HepG2 (cell line): ENCODE measurements around the gene EMP2. TPM values are rescaled to one million over a fixed set of nuclear protein-coding genes. Genes with fewer than 3 reads are reported as not detected.

Experiments
- BATF2 ChIP-seq: sonication (generic); formaldehyde crosslinking; IDR thresholded peaks from 2 replicates; pipeline ENCODE4 v1.8.0; 2022; ENCODE audit warnings: mild to moderate bottlenecking, missing genetic modification reagents, moderate library complexity
- CCAR2 ChIP-seq: fragments of 200-400 bp; formaldehyde crosslinking; optimal IDR thresholded peaks from 2 replicates; pipeline ENCODE3; 2018; ENCODE audit warnings: low read depth, mild to moderate bottlenecking, low read length, moderate library complexity
- CEBPZ ChIP-seq: IDR thresholded peaks from 2 replicates; pipeline ENCODE4 v1.6.1; 2012; ENCODE audit warnings: low read length, improper control_type of control experiment
- HIVEP1 ChIP-seq: sonication (generic); formaldehyde crosslinking; IDR thresholded peaks from 2 replicates; pipeline ENCODE4 v1.4.0; 2020; ENCODE audit warnings: mild to moderate bottlenecking, missing genetic modification reagents
- NFIC ChIP-seq: IDR thresholded peaks from 2 replicates; pipeline ENCODE4 v1.6.1; 2012; ENCODE audit warnings: mild to moderate bottlenecking, low read length, inconsistent platforms
- NR3C1 ChIP-seq: sonication (generic); formaldehyde crosslinking; IDR thresholded peaks from 2 replicates; pipeline ENCODE4 v1.4.0; 2020; ENCODE audit warnings: missing genetic modification reagents
- PATZ1 ChIP-seq: sonication (generic); formaldehyde crosslinking; IDR thresholded peaks from 2 replicates; pipeline ENCODE4 v1.4.0; 2020; ENCODE audit warnings: missing genetic modification reagents
- POLR2A ChIP-seq, 2 experiments: IDR thresholded peaks; 2 replicates each; pipeline ENCODE4 v1.6.1; 2011; ENCODE audit warnings: low read depth in 2 of 2, low read length in 2 of 2, mild to moderate bottlenecking in 1 of 2, moderate library complexity in 1 of 2; ENCODE audit not compliant: insufficient read depth in 1 of 2
- SKI ChIP-seq: fragments of 450-650 bp; IDR thresholded peaks from one replicate; pipeline ENCODE4 v1.6.1; 2018; ENCODE audit warnings: mild to moderate bottlenecking; ENCODE audit not compliant: partially characterized antibody
- STAT6 ChIP-seq: sonication (generic); formaldehyde crosslinking; IDR thresholded peaks from 2 replicates; pipeline ENCODE4 v1.4.0; 2020; ENCODE audit warnings: missing genetic modification reagents, mild to moderate bottlenecking, borderline replicate concordance
- ZFP36L2 ChIP-seq: sonication (generic); formaldehyde crosslinking; IDR thresholded peaks from 2 replicates; pipeline ENCODE4 v1.4.0; 2020; ENCODE audit warnings: missing genetic modification reagents
- ZFP91 ChIP-seq: sonication (generic); formaldehyde crosslinking; IDR thresholded peaks from 2 replicates; pipeline ENCODE4 v1.9.0; 2022; ENCODE audit warnings: missing genetic modification reagents, mild to moderate bottlenecking, borderline replicate concordance
- ZNF263 ChIP-seq: sonication (generic); formaldehyde crosslinking; IDR thresholded peaks from 2 replicates; pipeline ENCODE4 v1.4.0; 2020; ENCODE audit warnings: missing genetic modification reagents
- ZNF530 ChIP-seq: sonication (generic); formaldehyde crosslinking; IDR thresholded peaks from 2 replicates; pipeline ENCODE4 v1.5.0; 2020; ENCODE audit warnings: low read depth, mild to moderate bottlenecking, missing genetic modification reagents
- ZNF704 ChIP-seq: sonication (generic); formaldehyde crosslinking; IDR thresholded peaks from 2 replicates; pipeline ENCODE4 v1.8.1; 2023; ENCODE audit warnings: mild to moderate bottlenecking, inconsistent platforms, moderate library complexity, missing genetic modification reagents, borderline replicate concordance
- ZNF768 ChIP-seq: sonication (generic); formaldehyde crosslinking; IDR thresholded peaks from 2 replicates; pipeline ENCODE4 v1.4.0; 2020; ENCODE audit warnings: missing genetic modification reagents
- ZNF780A ChIP-seq: sonication (generic); formaldehyde crosslinking; IDR thresholded peaks from 2 replicates; pipeline ENCODE4 v1.8.0; 2022; ENCODE audit warnings: mild to moderate bottlenecking, missing genetic modification reagents, moderate library complexity
- ZNF782 ChIP-seq: sonication (generic); formaldehyde crosslinking; IDR thresholded peaks from 2 replicates; pipeline ENCODE4 v1.4.0; 2020; ENCODE audit warnings: missing genetic modification reagents, mild to moderate bottlenecking, borderline replicate concordance
- polyA plus RNA-seq, 8 experiments: library from polyadenylated mRNA; depleted of rRNA in 3 of 8; stranded (reverse) in 7 of 8; unstranded in 1 of 8; fragments of >200 nt; fragmentation: Illumina TruSeq in 4 of 8; extraction: Trizol in 4 of 8; gene quantifications; 2 replicates each; pipeline versions ENCODE4 v1.2.1 to v1.2.3, GENCODE V29; 2011 to 2016; ENCODE audit warnings: low read depth in 4 of 8, missing spikeins in 1 of 8, mixed read lengths in 1 of 8; ENCODE audit not compliant: insufficient read depth in 1 of 8
- total RNA-seq, 5 experiments: library from RNA; depleted of rRNA; stranded (reverse); fragments of >200 nt; fragmentation: Illumina TruSeq; extraction: Trizol; gene quantifications; 2 replicates each; pipeline ENCODE4 v1.2.3, GENCODE V29; 2016; ENCODE audit warnings: low read depth in 1 of 5

EMP2 gene
- total and polyA plus RNA-seq, 2 of the 13 experiments (the other 11 are each of a cell fraction or from before 2014, with no cell fraction given), result 24.6 to 91.2 TPM

- TF ChIP-seq ZNF780A (CRISPR knock-in tag) (no peak), ZFP91 (CRISPR knock-in tag) (0 out of 2 replicates have a peak, but pooled peaks have one; percentile 4), NFIC (no peak), ZNF704 (CRISPR knock-in tag) (no peak), ZNF530 (CRISPR knock-in tag) (no peak), PATZ1 (no peak), BATF2 (CRISPR knock-in tag) (no peak), SKI (no peak), NR3C1 (CRISPR knock-in tag) (no peak), ZFP36L2 (no peak), CCAR2 (no peak), ZNF768 (CRISPR knock-in tag) (peak; percentile 32; the same call in 1 of the 2 replicates), STAT6 (no peak), POLR2A (IDR thresholded peaks at IDR 0.05; ENCODE audit: insufficient read depth in 1 of 2, low read depth in 2 of 2, low read length in 2 of 2) (no peak), HIVEP1 (CRISPR knock-in tag) (peak; percentile 44; the same call in 1 of the 2 replicates), ZNF263 (CRISPR knock-in tag) (no peak), CEBPZ (no peak), ZNF782 (CRISPR knock-in tag) (no peak)
Measured at GRCh38 chr16:10619271-10619849, 39.0 kb upstream of the EMP2 start (continued).
